NCI-H510A (cell line): ENCODE results near the gene TBC1D8.
"Not testable (repeated sequence)": the region's sequence is repeated elsewhere in the genome, so short reads cannot be mapped to it uniquely, and the experiment has no call there.

Experiments used
- DNase-seq: peaks from one replicate; lab custom pipeline; 2025; lab: John Stamatoyannopoulos, UW

The TBC1D8 gene

GRCh38 chr2:101064125-101064502, 87.1 kb downstream of the TBC1D8 start:
- DNase-seq = no peak

DNA sequence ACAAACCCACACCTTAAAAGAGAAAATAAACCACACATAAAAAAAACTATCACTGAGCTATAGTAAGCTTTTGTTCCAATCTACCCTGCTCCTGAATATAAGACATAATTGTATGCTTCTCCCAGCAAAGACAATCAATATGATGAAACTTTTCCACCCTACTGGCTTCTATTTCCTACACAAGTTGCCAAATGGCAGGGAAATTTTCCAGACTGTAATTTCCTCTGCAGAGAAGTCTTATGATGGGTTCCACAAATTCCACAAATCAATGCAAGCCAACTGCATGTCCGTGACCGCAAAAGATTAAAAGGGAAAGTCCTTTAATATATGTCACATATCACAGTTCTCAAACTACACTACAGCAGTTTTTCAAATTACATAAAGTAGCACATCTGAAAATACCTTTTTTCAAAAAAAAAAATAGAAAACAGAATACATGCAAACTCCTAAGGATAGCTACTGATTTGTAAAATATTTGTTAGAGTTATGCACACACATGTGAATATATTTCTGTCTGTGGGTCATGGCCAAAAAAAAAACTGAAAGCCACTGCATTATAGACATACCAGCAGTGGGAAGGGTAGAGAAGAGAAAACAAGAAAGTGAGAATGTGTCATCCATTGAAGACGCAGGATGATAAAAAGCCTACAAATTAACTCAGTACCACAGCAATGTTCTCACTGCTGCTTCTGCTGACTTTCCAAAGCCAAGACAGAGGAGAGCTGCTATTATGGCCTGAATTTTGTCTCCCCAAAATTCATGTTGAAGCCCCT, 87.6 kb downstream of the TBC1D8 start:
- DNase-seq = no peak

- DNase-seq = no peak
Observed at GRCh38 chr2:101058386-101058785, 92.8 kb downstream of the TBC1D8 start.

DNA sequence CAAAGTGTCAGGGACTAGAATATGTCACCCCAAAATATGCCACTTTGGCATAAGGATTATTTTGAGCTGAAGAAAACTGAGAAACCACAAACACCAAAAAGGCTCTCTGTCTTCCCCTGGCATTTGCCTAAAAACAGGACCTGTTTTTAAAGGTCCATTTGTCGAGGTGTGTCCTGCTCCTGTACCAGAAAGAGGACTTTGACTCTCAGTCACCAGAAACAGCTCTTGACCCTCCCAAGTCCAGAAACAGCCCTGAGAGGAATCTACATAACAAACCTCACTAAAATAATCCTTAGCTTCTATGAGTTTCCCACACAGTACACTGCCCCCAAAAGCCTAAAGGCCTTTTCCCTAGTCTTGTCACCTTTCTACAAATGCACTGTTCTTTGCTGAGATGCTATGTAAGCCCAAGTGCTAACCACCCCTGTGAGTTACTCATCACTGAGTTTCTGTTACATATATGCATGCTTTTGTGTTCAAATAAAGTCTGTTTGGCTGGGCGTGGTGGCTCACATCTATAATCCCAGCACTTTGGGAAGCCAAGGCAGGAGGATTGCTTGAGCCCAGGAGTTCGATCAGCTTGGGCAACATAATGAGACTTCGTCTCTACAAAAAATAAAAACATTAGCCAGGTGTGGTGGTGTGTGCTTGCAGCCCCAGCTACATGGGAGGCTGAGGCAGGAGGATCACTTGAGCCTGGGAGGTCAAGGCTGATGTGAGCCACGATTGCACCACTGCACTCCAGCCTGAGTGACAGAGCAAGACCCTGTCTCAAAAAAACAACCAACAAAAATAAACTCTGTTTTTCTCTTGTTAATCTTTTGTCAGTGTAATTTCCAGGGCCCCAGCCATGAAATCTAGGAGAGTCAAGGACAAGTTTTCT, 93.9 kb downstream of the TBC1D8 start:
- no peak for DNase-seq

GRCh38 chr2:101053117-101053516, 98.1 kb downstream of the TBC1D8 start:
- no peak for DNase-seq

GRCh38 chr2:101052147-101052546, 99.0 kb downstream of the TBC1D8 start:
- no peak for DNase-seq

DNA sequence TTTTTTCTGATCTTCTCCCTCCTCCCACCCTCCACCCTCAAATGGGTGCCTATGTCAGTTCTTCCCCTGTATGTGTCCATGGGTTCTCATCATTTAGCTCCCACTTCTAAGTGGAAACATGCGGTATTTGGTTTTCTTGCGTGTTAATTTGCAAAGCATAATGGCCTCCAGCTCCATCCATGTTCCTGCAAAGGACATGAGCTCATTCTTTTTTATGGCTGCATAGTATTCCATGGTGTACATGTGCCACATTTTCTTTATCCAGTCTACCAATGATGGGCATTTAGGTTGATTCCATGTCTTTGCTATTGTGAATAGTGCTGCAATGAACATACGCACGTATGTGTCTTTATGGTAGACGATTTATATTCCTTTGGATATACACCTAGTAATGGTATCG, 100.3 kb downstream of the TBC1D8 start:
- not testable (repeated sequence) for DNase-seq

- no peak for DNase-seq
Observed at GRCh38 chr2:101048756-101049155, 102.4 kb downstream of the TBC1D8 start.

DNA sequence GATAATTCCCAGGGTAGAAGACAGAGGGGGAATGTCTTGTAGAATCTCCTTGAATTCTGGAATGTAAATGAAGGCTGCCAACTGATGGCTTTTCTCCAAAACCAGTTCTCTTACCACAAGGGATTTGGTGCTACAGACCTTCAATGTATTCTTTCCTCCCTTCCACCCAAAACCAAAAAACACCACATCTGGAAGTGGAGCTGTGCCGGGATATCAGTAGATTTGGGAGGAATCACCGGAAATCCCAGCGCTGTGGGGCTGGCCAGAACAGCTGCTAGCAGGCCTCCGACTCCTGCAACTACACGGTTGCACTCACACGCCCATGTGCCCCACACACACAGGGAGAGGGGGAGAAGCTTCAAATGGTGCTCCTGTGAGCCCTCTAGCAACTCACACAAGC, 103.4 kb downstream of the TBC1D8 start:
- DNase-seq = no peak

GRCh38 chr2:101047075-101047766, 104.0 kb downstream of the TBC1D8 start:
- DNase-seq = no peak

DNA sequence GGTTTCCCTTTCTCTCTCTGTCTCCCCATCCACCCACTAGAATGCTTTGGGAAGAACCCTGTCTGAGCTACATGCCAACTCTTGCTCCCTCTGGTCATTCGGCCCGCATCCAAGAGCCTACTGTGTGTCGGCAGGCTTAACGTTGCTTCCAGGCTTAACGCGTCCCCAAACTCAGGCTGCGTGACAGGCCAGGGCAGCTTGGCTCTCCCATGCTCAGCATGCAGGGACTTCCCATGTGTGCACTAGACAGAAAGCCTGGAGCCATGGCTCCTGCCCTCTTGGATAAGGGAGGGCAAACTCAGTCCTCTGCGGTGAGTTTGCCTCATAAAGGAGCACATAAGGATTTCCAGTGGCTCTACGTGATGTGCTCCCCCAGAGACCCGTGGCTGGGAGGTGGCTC, 105.9 kb downstream of the TBC1D8 start:
- no peak for DNase-seq

DNA sequence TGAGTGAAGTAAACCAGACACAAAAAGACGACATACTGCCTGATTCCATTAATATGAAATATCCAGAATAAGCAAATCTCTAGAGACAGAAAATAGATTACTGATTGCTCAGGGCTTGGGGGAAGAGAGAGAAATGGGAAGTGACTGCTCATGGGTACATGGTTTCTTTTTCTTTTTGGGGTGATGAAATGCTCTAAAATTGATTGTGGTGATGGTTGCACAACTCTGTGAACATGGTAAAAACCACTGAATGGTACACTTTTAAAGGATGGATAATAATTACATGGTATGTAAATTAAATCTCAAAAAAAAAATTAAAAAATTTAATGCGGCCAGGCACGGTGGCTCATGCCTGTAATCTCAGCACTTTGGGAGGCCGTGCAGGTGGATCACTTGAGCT, 109.8 kb downstream of the TBC1D8 start:
- DNase-seq = no peak

- DNase-seq = no peak
Observed at GRCh38 chr2:101040761-101041160, 110.4 kb downstream of the TBC1D8 start.

- no peak for DNase-seq
Observed at GRCh38 chr2:101040072-101040471, 111.1 kb downstream of the TBC1D8 start.

DNA sequence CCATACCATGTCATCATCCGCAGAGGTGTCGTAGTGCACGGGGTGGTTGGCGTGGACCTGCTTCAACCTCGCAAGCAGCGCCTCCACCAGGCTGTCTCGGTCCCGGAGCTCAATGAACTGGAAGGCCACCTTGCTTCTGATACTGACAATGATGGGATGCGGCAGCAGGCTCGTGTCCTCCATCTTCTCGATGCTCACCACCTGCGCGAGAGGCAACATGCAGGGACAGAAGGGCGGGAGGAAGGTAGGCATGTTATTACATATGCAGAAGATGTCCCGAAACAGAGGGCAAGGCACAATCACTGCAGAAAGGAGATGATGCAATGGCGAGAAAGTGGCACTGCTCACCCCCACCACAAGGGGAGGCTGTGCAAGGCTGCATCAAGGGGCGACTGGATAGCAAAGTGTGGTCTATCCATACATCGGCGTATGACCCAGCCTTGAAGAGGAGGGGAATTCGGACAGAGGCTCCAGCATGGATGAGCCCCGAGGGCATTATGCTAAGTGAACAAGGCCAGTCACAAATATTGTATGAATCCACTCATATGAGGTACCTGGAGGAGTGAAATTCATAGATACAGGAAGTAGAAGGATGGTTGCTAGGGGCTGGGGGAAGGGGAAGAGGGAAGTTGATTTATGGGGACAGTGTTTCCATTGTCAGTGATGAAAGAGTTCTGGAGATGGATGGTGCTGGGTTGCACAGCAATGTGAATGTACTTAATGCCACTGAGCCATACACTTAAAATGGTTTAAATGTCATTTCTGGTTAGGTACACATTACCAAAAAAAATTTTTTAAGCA, 112.5 kb downstream of the TBC1D8 start:
- no peak for DNase-seq

DNA sequence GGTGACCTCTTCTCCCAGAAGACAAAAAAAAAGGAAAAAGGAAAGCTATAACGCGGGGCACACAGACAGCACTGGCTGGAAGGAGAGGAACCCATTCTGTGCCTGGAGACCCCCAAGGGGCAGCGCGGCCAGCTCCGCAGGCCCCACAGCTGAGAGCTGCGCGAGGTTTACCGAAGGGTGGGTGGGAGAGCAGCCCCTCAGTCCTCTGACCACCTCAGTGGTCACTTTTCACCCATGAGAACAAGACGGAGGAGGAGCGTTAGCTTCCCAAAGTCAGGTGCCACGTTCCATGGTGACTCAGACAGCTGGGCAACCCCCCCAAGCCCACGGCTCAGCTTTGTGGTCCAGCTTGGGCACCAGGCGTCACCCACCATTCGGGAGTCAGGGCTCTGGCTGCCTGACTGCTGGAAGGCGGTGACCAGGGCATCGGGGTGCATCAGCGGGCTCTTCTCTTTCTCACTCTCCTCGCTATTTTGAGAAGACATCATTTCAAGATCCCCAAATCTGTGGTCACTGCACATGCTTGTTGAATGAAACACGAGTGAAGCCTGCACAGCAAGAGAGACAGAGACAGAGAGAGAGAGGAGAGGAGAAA, 113.9 kb downstream of the TBC1D8 start:
- DNase-seq = no peak

DNA sequence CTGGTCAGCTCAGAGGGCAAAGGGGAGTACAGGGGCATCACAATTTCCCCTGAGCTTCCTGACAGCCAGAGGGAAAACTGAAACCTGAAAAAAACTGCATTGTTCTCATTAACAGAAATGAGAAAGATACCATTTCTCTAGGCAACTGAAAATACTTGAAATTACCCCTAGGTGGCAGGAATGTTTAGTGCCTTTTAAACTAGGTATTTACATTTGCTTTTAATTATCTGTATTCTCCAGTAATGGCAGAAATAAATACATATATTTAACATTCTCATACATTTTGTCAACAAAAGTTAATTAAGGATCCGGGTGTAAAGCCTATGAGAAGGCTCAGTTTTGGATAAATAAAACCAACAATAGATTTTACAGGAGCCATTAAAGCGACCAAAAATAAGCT, 114.6 kb downstream of the TBC1D8 start:
- no peak for DNase-seq

DNA sequence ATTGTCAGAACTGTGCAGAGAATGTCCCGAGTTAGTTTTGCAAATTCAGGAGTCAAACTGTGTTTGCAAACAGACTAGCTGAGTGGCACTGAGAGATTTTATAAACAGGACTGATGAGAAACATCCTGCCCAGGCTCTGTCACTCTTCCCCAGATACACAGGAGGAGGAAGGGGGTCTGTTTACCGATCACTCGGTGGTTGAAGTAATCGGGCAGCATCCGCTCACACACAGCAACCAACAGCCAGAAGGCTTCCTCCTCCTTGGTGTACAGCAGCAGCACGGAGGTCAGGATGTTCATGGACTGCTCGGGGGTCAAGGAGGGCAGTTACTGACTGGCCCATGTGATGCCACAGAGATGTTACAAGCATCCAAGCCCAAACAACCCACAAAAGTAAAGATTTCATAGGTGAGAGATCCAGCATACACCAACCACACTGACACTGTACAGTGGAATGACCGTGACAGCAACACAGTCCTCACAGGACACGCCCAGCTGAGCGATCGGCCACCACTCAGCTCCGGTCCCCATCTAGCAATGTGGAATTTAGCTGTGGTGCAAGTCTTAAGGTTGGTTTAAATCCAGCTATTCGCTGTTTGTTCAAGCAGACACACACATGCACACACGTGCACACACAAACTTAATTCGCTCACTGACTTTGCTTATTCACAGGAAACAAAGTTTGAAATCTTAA, 119.0 kb downstream of the TBC1D8 start:
- no peak for DNase-seq

- DNase-seq = no peak
Observed at GRCh38 chr2:101030866-101031554, 120.2 kb downstream of the TBC1D8 start.

DNA sequence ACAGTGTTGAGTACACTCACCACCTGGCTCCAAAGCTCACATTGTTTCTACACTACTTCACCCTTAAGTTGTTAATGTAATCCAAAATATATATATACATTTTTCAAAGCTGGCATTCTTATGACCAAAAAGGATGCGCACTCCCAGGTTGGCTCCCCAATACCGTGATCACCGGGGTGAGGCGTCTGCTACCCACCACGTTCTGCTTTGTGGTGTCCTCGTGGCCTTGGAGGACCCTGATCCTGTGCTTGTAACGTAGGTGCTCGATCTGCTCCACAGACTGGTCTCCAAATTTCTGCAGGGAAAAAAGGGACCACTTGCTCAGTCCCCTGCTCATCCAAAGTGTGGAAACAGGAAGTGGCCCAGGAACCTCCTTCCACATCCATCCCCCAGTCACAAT, 123.3 kb downstream of the TBC1D8 start:
- no peak for DNase-seq
